Panc1 (cell line): ENCODE results near the gene TCP11L2.

Experiments
- POLR2AphosphoS5 ChIP-seq: IDR thresholded peaks from 2 replicates; pipeline ENCODE4 v1.6.1; 2012; ENCODE audit warnings: mild to moderate bottlenecking, low read depth, low read length, moderate library complexity
- SIN3A ChIP-seq: IDR thresholded peaks from 2 replicates; pipeline ENCODE4 v1.6.1; 2012; ENCODE audit warnings: low read depth, mild to moderate bottlenecking, low read length, moderate library complexity, borderline replicate concordance; ENCODE audit not compliant: insufficient read depth
- TF ChIP-seq, protein P1 (sequence below), 2 experiments: IDR thresholded peaks; 2 replicates each; pipeline ENCODE4 v1.6.1; 2011 to 2012; ENCODE audit warnings: low read depth in 2 of 2, control low read depth in 1 of 2, low read length in 1 of 2, mild to moderate bottlenecking in 1 of 2, moderate library complexity in 1 of 2; ENCODE audit not compliant: insufficient read depth in 1 of 2
- TF ChIP-seq, protein P2 (sequence below): fragments of 450-650 bp; IDR thresholded peaks from 2 replicates; pipeline ENCODE4 v1.5.1; 2017; ENCODE audit warnings: mild to moderate bottlenecking

DNA sequence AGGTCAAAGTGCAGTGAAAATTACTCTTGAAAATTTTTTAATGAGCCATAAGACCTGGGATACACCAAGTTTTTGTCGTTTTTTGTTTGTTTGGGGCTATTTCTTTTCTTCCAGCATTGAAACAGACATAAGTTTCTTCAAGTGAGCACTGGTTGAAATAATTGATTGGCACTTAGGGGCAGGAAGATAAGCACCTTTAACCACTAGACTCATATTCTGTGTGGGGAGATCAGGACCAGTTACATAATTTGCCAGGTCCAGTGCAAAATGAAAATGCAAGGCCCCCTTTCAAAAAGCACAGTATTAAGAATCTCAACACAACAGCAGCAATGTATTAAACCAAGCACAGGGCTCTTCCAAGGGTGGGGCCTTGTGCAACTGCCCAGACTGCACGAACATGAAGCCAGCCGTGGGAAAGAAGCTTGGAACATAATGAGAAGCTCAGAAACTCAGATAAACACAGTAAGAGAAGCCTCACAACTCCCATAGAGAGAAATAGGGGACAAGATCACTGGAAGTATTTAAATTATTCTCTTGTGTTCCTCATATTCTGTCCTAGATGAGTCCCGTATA lies 3.2 kb upstream of the TCP11L2 start:
- TF ChIP-seq, protein P1, sequence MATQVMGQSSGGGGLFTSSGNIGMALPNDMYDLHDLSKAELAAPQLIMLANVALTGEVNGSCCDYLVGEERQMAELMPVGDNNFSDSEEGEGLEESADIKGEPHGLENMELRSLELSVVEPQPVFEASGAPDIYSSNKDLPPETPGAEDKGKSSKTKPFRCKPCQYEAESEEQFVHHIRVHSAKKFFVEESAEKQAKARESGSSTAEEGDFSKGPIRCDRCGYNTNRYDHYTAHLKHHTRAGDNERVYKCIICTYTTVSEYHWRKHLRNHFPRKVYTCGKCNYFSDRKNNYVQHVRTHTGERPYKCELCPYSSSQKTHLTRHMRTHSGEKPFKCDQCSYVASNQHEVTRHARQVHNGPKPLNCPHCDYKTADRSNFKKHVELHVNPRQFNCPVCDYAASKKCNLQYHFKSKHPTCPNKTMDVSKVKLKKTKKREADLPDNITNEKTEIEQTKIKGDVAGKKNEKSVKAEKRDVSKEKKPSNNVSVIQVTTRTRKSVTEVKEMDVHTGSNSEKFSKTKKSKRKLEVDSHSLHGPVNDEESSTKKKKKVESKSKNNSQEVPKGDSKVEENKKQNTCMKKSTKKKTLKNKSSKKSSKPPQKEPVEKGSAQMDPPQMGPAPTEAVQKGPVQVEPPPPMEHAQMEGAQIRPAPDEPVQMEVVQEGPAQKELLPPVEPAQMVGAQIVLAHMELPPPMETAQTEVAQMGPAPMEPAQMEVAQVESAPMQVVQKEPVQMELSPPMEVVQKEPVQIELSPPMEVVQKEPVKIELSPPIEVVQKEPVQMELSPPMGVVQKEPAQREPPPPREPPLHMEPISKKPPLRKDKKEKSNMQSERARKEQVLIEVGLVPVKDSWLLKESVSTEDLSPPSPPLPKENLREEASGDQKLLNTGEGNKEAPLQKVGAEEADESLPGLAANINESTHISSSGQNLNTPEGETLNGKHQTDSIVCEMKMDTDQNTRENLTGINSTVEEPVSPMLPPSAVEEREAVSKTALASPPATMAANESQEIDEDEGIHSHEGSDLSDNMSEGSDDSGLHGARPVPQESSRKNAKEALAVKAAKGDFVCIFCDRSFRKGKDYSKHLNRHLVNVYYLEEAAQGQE (IDR thresholded peaks at IDR 0.05; ENCODE audit: insufficient read depth in 1 of 2, low read depth in 2 of 2, low read length in 1 of 2) = no peak
- TF ChIP-seq, protein P2, sequence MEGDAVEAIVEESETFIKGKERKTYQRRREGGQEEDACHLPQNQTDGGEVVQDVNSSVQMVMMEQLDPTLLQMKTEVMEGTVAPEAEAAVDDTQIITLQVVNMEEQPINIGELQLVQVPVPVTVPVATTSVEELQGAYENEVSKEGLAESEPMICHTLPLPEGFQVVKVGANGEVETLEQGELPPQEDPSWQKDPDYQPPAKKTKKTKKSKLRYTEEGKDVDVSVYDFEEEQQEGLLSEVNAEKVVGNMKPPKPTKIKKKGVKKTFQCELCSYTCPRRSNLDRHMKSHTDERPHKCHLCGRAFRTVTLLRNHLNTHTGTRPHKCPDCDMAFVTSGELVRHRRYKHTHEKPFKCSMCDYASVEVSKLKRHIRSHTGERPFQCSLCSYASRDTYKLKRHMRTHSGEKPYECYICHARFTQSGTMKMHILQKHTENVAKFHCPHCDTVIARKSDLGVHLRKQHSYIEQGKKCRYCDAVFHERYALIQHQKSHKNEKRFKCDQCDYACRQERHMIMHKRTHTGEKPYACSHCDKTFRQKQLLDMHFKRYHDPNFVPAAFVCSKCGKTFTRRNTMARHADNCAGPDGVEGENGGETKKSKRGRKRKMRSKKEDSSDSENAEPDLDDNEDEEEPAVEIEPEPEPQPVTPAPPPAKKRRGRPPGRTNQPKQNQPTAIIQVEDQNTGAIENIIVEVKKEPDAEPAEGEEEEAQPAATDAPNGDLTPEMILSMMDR = no peak
- TF ChIP-seq POLR2AphosphoS5 = no peak
- no peak for TF ChIP-seq SIN3A
